WTC11 (cell line): ENCODE data around the gene ZNF750. TPM values are rescaled to one million over a fixed set of nuclear protein-coding genes. Genes with fewer than 3 reads are reported as not detected.

Source experiments
- ATAC-seq: fragments of 200-7000 bp; cut with Tn5 transposase; 2 replicates; pipeline ENCODE4 v1.10.0; 2021; ENCODE audit warnings: mild to moderate bottlenecking, moderate library complexity
- Bru-seq: library from RNA; stranded (reverse); fragments of 400-500 nt; gene quantifications from one replicate; lab custom pipeline; 2021; lab: Mats Ljungman, UMichigan
- CTCF ChIA-PET: fragments of 300-600 bp; sonication (Branson Sonifier 250); formaldehyde crosslinking; loops from one replicate; lab custom pipeline; 2021; ENCODE audit warnings: antibody characterized with exemption; lab: Charles Lee
- POLR2A ChIA-PET: fragments of 350-600 bp; sonication (Branson Sonifier 250); formaldehyde crosslinking; loops from one replicate; lab custom pipeline; 2021; ENCODE audit warnings: antibody characterized with exemption; lab: Charles Lee
- DNase-seq: peaks from one replicate; pipeline ENCODE4 v3.0.0; 2021; ENCODE audit warnings: low spot score
- H3K27ac Mint-ChIP-seq: 2 replicates; pipeline ENCODE4 v1.8.0; 2021; ENCODE audit warnings: mixed read lengths
- H3K27me3 Mint-ChIP-seq: 2 replicates; pipeline ENCODE4 v1.8.0; 2021; ENCODE audit warnings: low read depth, mild to moderate bottlenecking, moderate library complexity, mixed read lengths
- H3K36me3 Mint-ChIP-seq: 2 replicates; pipeline ENCODE4 v1.8.0; 2021; ENCODE audit warnings: mixed read lengths
- H3K4me1 Mint-ChIP-seq: 2 replicates; pipeline ENCODE4 v1.8.0; 2022; ENCODE audit warnings: mixed read lengths
- H3K4me3 Mint-ChIP-seq: 2 replicates; pipeline ENCODE4 v1.8.0; 2021; ENCODE audit warnings: mild to moderate bottlenecking, moderate library complexity, mixed read lengths
- H3K9me3 Mint-ChIP-seq: 2 replicates; pipeline ENCODE4 v1.8.0; 2021; ENCODE audit warnings: mixed read lengths
- AR ChIP-seq: fragments of 250-450 bp; sonication (Bioruptor Pico); IDR thresholded peaks from 2 replicates; pipeline ENCODE4 v1.9.0; 2021; ENCODE audit warnings: mild to moderate bottlenecking
- EMX1 ChIP-seq: fragments of 250-450 bp; sonication (Bioruptor Pico); IDR thresholded peaks from 2 replicates; pipeline ENCODE4 v1.8.0; 2021; ENCODE audit warnings: mild to moderate bottlenecking
- FOXK1 ChIP-seq: sonication (generic); formaldehyde crosslinking; IDR thresholded peaks from 2 replicates; pipeline ENCODE4 v1.8.0; 2022; ENCODE audit warnings: mild to moderate bottlenecking, moderate library complexity, missing genetic modification reagents
- FOXP4 ChIP-seq: sonication (generic); formaldehyde crosslinking; IDR thresholded peaks from 2 replicates; pipeline ENCODE4 v1.8.0; 2022; ENCODE audit warnings: mild to moderate bottlenecking, missing genetic modification reagents
- GTF2I ChIP-seq: fragments of 250-450 bp; sonication (Bioruptor Pico); conservative IDR thresholded peaks from 2 replicates; pipeline ENCODE4 v1.4.0; 2021; ENCODE audit warnings: mild to moderate bottlenecking
- IRF2 ChIP-seq: sonication (generic); formaldehyde crosslinking; IDR thresholded peaks from 2 replicates; pipeline ENCODE4 v1.8.0; 2022; ENCODE audit warnings: low read depth, missing genetic modification reagents, borderline replicate concordance
- JUN ChIP-seq: sonication (generic); formaldehyde crosslinking; IDR thresholded peaks from 2 replicates; pipeline ENCODE4 v1.8.0; 2023; ENCODE audit warnings: mild to moderate bottlenecking, missing genetic modification reagents
- KAT7 ChIP-seq: sonication (generic); formaldehyde crosslinking; IDR thresholded peaks from 2 replicates; pipeline ENCODE4 v1.8.1; 2023; ENCODE audit warnings: missing genetic modification reagents, mild to moderate bottlenecking, borderline replicate concordance
- NFATC4 ChIP-seq: fragments of 250-450 bp; sonication (Bioruptor Pico); IDR thresholded peaks from 2 replicates; pipeline ENCODE4 v1.9.0; 2021; ENCODE audit warnings: mild to moderate bottlenecking
- NR1H2 ChIP-seq: sonication (generic); formaldehyde crosslinking; IDR thresholded peaks from 2 replicates; pipeline ENCODE4 v1.9.0; 2021; ENCODE audit warnings: mild to moderate bottlenecking, moderate library complexity, missing genetic modification reagents
- PRRX2 ChIP-seq: fragments of 250-450 bp; sonication (Bioruptor Pico); IDR thresholded peaks from 2 replicates; pipeline ENCODE4 v1.8.0; 2021; ENCODE audit warnings: mild to moderate bottlenecking
- RELA ChIP-seq: sonication (generic); formaldehyde crosslinking; IDR thresholded peaks from 2 replicates; pipeline ENCODE4 v1.8.1; 2022; ENCODE audit warnings: missing genetic modification reagents, mild to moderate bottlenecking, borderline replicate concordance
- SMAD3 ChIP-seq: sonication (generic); formaldehyde crosslinking; IDR thresholded peaks from 2 replicates; pipeline ENCODE4 v1.8.0; 2022; ENCODE audit warnings: missing genetic modification reagents, mild to moderate bottlenecking, borderline replicate concordance
- SP1 ChIP-seq: sonication (generic); formaldehyde crosslinking; conservative IDR thresholded peaks from 2 replicates; pipeline ENCODE4 v1.8.1; 2022; ENCODE audit warnings: missing genetic modification reagents
- TCF7 ChIP-seq: sonication (generic); formaldehyde crosslinking; IDR thresholded peaks from 2 replicates; pipeline ENCODE4 v1.8.0; 2022; ENCODE audit warnings: mild to moderate bottlenecking, low read depth, missing genetic modification reagents, moderate library complexity
- TEAD4 ChIP-seq: sonication (generic); formaldehyde crosslinking; IDR thresholded peaks from 2 replicates; pipeline ENCODE4 v1.8.0; 2022; ENCODE audit warnings: mild to moderate bottlenecking, missing genetic modification reagents
- ZBTB43 ChIP-seq: sonication (generic); formaldehyde crosslinking; IDR thresholded peaks from 2 replicates; pipeline ENCODE4 v1.8.1; 2023; ENCODE audit warnings: mild to moderate bottlenecking, missing genetic modification reagents
- ZNF671 ChIP-seq: fragments of 250-450 bp; sonication (Bioruptor Pico); IDR thresholded peaks from 2 replicates; pipeline ENCODE4 v1.8.0; 2021; ENCODE audit warnings: mild to moderate bottlenecking
- long read RNA-seq, 3 experiments: library from RNA in 1 of 3; library from capped mRNA in 1 of 3; library from polyadenylated mRNA in 1 of 3; unstranded in 2 of 3; stranded (forward) in 1 of 3; transcript quantifications; one replicate each; pipeline ENCODE4 v2.0.0, GENCODE V29; 2021
- total RNA-seq: library from RNA; stranded (reverse); gene quantifications from 3 replicates; pipeline ENCODE4 v1.2.3, GENCODE V29; 2021
- TF ChIP-seq, protein P1 (sequence below): sonication (generic); formaldehyde crosslinking; IDR thresholded peaks from 2 replicates; pipeline ENCODE4 v1.8.0; 2023; ENCODE audit warnings: mild to moderate bottlenecking, missing genetic modification reagents
- TF ChIP-seq, protein P2 (sequence below): sonication (generic); formaldehyde crosslinking; IDR thresholded peaks from 2 replicates; pipeline ENCODE4 v1.8.1; 2022; ENCODE audit warnings: mild to moderate bottlenecking, moderate library complexity, missing genetic modification reagents

Gene ZNF750
- total RNA-seq, result 0.04 to 0.07 TPM in 2 of 3 replicates, not detected in the other
- Bru-seq, nascent RNA, result percentile 7 among the genes with signal in this experiment
- long read RNA-seq, experiment 1, result 0 reads
- long read RNA-seq, experiment 2, result 0 reads
- long read RNA-seq, experiment 3, result 0 reads

DNA sequence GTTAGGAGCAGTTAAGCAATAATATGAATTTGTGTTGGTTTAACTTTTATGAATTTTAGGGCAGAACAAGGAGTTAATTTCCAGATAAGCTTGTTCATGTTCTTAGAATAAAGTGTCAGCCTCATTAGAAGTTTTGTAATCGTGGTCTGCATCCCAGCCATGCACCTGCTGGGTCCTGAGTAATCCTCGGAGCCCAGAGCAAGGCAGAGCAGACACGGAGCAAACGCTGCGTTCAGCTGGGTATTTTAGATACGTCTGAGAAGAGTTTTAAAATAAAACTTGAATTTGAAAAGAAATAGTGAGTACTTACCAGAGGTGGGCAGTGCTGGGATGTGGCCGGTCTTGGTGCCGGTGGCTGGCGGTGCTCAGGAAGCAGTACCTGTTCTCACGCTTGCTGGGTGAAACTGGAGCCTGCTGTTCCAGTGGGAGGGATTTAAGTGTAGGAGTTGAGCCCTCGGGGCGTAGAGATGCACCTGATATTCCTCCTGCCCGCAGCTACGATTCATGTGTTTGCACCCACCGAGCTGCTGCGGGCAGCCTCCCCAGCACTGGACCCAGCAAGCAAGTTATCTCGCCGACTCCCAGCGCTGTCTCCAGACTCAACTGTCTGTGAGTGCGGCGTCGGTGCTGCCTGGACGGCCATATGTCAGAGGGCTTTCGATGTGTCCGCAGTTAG is at the start of gene ZNF750:
Gene ZNF750 (minus strand): TSS at position 406 of the 676 bp plus-strand sequence. CDS start 7,568 bp downstream, outside the sequence.
- Mint-ChIP-seq H3K9me3 (no peaks in the 10 kb centered on the region), H3K27me3 (no peaks in the 10 kb centered on the region), H3K36me3 (peaks cover 10% of the 10 kb centered on the region; the same call in 1 of the 2 replicates), H3K27ac (peak within 1 kb of the TSS; percentile 94), H3K4me3 (no peak within 1 kb of the TSS), H3K4me1 (peaks cover 59% of the 10 kb centered on the region)
- DNase-seq, result peak; percentile 31
- ChIA-PET CTCF (interaction anchor here (1.0 to 1.3 kb wide), 3 partner anchors 19 to 171 kb away, joined by 3 to 5 read pairs (median 4); no protein-coding TSS in a partner anchor), POLR2A (no interaction called here)
- TF ChIP-seq FOXK1 (no peak), GTF2I (CRISPR knock-in tag) (no peak), SMAD3 (no peak), EMX1 (CRISPR knock-in tag) (no peak), NFATC4 (CRISPR knock-in tag) (no peak), RELA (CRISPR knock-in tag) (no peak), FOXP4 (CRISPR knock-in tag) (no peak), IRF2 (CRISPR knock-in tag) (no peak), ZNF671 (CRISPR knock-in tag) (no peak), ZBTB43 (CRISPR knock-in tag) (no peak), PRRX2 (CRISPR knock-in tag) (no peak), JUN (CRISPR knock-in tag) (no peak), TEAD4 (CRISPR knock-in tag) (no peak)
- TF ChIP-seq, protein P1, sequence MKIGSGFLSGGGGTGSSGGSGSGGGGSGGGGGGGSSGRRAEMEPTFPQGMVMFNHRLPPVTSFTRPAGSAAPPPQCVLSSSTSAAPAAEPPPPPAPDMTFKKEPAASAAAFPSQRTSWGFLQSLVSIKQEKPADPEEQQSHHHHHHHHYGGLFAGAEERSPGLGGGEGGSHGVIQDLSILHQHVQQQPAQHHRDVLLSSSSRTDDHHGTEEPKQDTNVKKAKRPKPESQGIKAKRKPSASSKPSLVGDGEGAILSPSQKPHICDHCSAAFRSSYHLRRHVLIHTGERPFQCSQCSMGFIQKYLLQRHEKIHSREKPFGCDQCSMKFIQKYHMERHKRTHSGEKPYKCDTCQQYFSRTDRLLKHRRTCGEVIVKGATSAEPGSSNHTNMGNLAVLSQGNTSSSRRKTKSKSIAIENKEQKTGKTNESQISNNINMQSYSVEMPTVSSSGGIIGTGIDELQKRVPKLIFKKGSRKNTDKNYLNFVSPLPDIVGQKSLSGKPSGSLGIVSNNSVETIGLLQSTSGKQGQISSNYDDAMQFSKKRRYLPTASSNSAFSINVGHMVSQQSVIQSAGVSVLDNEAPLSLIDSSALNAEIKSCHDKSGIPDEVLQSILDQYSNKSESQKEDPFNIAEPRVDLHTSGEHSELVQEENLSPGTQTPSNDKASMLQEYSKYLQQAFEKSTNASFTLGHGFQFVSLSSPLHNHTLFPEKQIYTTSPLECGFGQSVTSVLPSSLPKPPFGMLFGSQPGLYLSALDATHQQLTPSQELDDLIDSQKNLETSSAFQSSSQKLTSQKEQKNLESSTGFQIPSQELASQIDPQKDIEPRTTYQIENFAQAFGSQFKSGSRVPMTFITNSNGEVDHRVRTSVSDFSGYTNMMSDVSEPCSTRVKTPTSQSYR (CRISPR knock-in tag), result no peak
- TF ChIP-seq, protein P2, sequence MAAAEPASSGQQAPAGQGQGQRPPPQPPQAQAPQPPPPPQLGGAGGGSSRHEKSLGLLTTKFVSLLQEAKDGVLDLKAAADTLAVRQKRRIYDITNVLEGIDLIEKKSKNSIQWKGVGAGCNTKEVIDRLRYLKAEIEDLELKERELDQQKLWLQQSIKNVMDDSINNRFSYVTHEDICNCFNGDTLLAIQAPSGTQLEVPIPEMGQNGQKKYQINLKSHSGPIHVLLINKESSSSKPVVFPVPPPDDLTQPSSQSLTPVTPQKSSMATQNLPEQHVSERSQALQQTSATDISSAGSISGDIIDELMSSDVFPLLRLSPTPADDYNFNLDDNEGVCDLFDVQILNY (CRISPR knock-in tag), result no peak
- ATAC-seq, result peak; percentile 38

- CTCF ChIA-PET, result interaction anchor here (1.2 to 2.1 kb wide), 2 partner anchors 29 to 220 kb away, joined by 3 to 8 read pairs; no protein-coding TSS in a partner anchor
- POLR2A ChIA-PET, result no interaction called here
- DNase-seq (no peak), ATAC-seq (no peak)
- TF ChIP-seq SP1 (CRISPR knock-in tag) (no peak), KAT7 (no peak), NR1H2 (CRISPR knock-in tag) (no peak), AR (no peak), TCF7 (CRISPR knock-in tag) (no peak)
- Mint-ChIP-seq H3K4me1 (peaks cover 26% of the 10 kb centered on the region), H3K9me3 (peaks cover 7% of the 10 kb centered on the region), H3K4me3 (no peak overlapping the region), H3K36me3 (peaks cover 28% of the 10 kb centered on the region), H3K27ac (peak overlapping the region; percentile 27), H3K27me3 (no peaks in the 10 kb centered on the region)
Measured at GRCh38 chr17:82888583-82889495, 49.0 kb upstream of the ZNF750 start.
